Measurements from ENCODE around the gene MGLL. TPM values are rescaled to one million over a fixed set of nuclear protein-coding genes. Genes with fewer than 3 reads are reported as not detected.

Gene MGLL
- total and polyA plus RNA-seq, 2 donors from 2014 or later, result 74.2 to 250 TPM

GRCh38 chr3:127759826-127760225, 62.5 kb downstream of the MGLL start:
- Histone ChIP-seq H3K36me3 (ENCODE audit: control insufficient read depth in 2 of 3, insufficient read depth in 3 of 3, low read length in 3 of 3) (no peaks in the 10 kb centered on the region), H3K9ac (ENCODE audit: low read length in 3 of 3) (no peak overlapping the region), H3K4me3 (ENCODE audit: low read length in 3 of 3) (no peak overlapping the region), H3K27me3 (ENCODE audit: control insufficient read depth, insufficient read depth, low read length) (no peaks in the 10 kb centered on the region), H3K4me1 (ENCODE audit: control insufficient read depth in 2 of 3, insufficient read depth in 2 of 3, low read depth in 1 of 3, low read length in 3 of 3) (peaks cover 0 to 23% (median 0%) of the 10 kb centered on the region in 3 donors), H3K27ac (ENCODE audit: low read depth in 2 of 2, low read length in 2 of 2) (no peak overlapping the region), H3K9me3 (ENCODE audit: control insufficient read depth in 2 of 3, insufficient read depth in 1 of 3, low read length in 3 of 3) (no peaks in the 10 kb centered on the region)
- FAIRE-seq, result no peak
- intact Hi-C loops (cut with DNase I), result no loop called here
- no peak for TF ChIP-seq CTCF (IDR thresholded peaks at IDR 0.05; ENCODE audit: borderline replicate concordance, extremely low read depth, insufficient read depth)
- no peak for DNase-seq

DNA sequence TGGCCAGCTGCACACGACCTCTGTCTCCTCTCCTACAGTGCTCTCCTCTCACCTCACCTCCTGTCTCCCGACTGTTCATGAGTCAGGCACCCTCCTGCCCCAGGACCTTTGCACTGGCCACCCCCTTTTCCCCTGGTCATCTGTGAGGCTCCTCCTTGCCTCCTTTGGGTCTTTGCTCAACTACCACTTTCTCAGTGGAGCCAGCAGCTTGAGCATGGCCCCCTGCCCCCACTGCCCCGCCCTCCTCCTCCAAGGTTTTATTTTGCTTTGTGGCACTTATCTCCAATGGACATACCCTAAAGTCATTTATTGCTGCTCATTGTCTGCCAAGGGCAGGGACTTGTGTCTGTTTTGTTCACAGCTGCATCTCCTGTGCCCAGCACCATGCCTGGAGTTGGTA, 64.3 kb downstream of the MGLL start:
- FAIRE-seq (no peak), DNase-seq (no peak)
- TF ChIP-seq CTCF (IDR thresholded peaks at IDR 0.05; ENCODE audit: borderline replicate concordance, extremely low read depth, insufficient read depth), result no peak
- intact Hi-C loops (cut with DNase I), result no loop called here
- Histone ChIP-seq H3K27me3 (ENCODE audit: control insufficient read depth, insufficient read depth, low read length) (no peaks in the 10 kb centered on the region), H3K9ac (ENCODE audit: low read length in 3 of 3) (no peak overlapping the region), H3K9me3 (ENCODE audit: control insufficient read depth in 2 of 3, insufficient read depth in 1 of 3, low read length in 3 of 3) (no peaks in the 10 kb centered on the region), H3K4me3 (ENCODE audit: low read length in 3 of 3) (no peak overlapping the region), H3K27ac (ENCODE audit: low read depth in 2 of 2, low read length in 2 of 2) (no peak overlapping the region), H3K36me3 (ENCODE audit: control insufficient read depth in 2 of 3, insufficient read depth in 3 of 3, low read length in 3 of 3) (no peaks in the 10 kb centered on the region), H3K4me1 (ENCODE audit: control insufficient read depth in 2 of 3, insufficient read depth in 2 of 3, low read depth in 1 of 3, low read length in 3 of 3) (peaks cover 0 to 15% (median 0%) of the 10 kb centered on the region in 3 donors)

- FAIRE-seq, result no peak
- Histone ChIP-seq H3K9ac (ENCODE audit: low read length in 3 of 3) (no peak overlapping the region), H3K36me3 (ENCODE audit: control insufficient read depth in 2 of 3, insufficient read depth in 3 of 3, low read length in 3 of 3) (no peaks in the 10 kb centered on the region), H3K27ac (ENCODE audit: low read depth in 2 of 2, low read length in 2 of 2) (no peak overlapping the region), H3K4me3 (ENCODE audit: low read length in 3 of 3) (no peak overlapping the region), H3K9me3 (ENCODE audit: control insufficient read depth in 2 of 3, insufficient read depth in 1 of 3, low read length in 3 of 3) (no peaks in the 10 kb centered on the region), H3K4me1 (ENCODE audit: control insufficient read depth in 2 of 3, insufficient read depth in 2 of 3, low read depth in 1 of 3, low read length in 3 of 3) (peaks cover 0 to 1% (median 0%) of the 10 kb centered on the region in 3 donors), H3K27me3 (ENCODE audit: control insufficient read depth, insufficient read depth, low read length) (no peaks in the 10 kb centered on the region)
- TF ChIP-seq CTCF (IDR thresholded peaks at IDR 0.05; ENCODE audit: borderline replicate concordance, extremely low read depth, insufficient read depth), result no peak
- intact Hi-C loops (cut with DNase I), result no loop called here
- no peak for DNase-seq
These were observed 67.0 kb downstream of the MGLL start for GRCh38 chr3:127755305-127755681.

Data from kidney (tissue), 14 donors.